DMS 273 treated with DMSO at 0.1 percent for 48 hours (cell line): Measurements from ENCODE around the gene MRPL38.
"Not testable (repeated sequence)": the region's sequence is repeated elsewhere in the genome, so short reads cannot be mapped to it uniquely, and the experiment has no call there.

ENCODE experiments used
- DNase-seq: peaks from one replicate; lab custom pipeline; 2025; lab: John Stamatoyannopoulos, UW

Gene MRPL38

GRCh38 chr17:75854101-75854748 is 50.5 kb downstream of the MRPL38 start:
- no peak for DNase-seq

GRCh38 chr17:75853433-75853832 is 51.3 kb downstream of the MRPL38 start:
- DNase-seq, result no peak

- DNase-seq, result not testable (repeated sequence)
These were observed 53.0 kb downstream of the MRPL38 start for GRCh38 chr17:75851693-75851991.

GRCh38 chr17:75850928-75851692 is 53.6 kb downstream of the MRPL38 start:
- no peak for DNase-seq

GRCh38 chr17:75849724-75850123 is 55.0 kb downstream of the MRPL38 start:
- no peak for DNase-seq

GRCh38 chr17:75849279-75849646 is 55.4 kb downstream of the MRPL38 start:
- DNase-seq, result no peak
